ENCODE data around the gene KCNK2.

- TF ChIP-seq POLR2A (IDR thresholded peaks at IDR 0.05; ENCODE audit: low read depth, low read length), result no peak
- TF ChIP-seq RCOR1 (IDR thresholded peaks at IDR 0.05; ENCODE audit: insufficient replicate concordance, low read length), result no peak
- no peak for TF ChIP-seq RFX5 (IDR thresholded peaks at IDR 0.05; ENCODE audit: low read depth, low read length)
These were observed 35.5 kb downstream of the KCNK2 start for GRCh38 chr1:215118081-215118480.
